Glutamatergic neuron (in vitro differentiated cells): ENCODE data around the gene POLE3. TPM values are rescaled to one million over a fixed set of nuclear protein-coding genes. Genes with fewer than 3 reads are reported as not detected.

Experiments used
- DNase-seq: peaks from one replicate; pipeline ENCODE4 v3.0.0; 2022
- H3K27ac Mint-ChIP-seq: one replicate; pipeline ENCODE4 v1.8.0; 2020; ENCODE audit warnings: mild to moderate bottlenecking, mixed read lengths, inconsistent platforms; ENCODE audit not compliant: unreplicated experiment
- H3K27me3 Mint-ChIP-seq: one replicate; pipeline ENCODE4 v1.8.0; 2020; ENCODE audit warnings: mild to moderate bottlenecking, moderate library complexity, mixed read lengths, inconsistent platforms; ENCODE audit not compliant: unreplicated experiment
- H3K36me3 Mint-ChIP-seq: one replicate; pipeline ENCODE4 v1.8.0; 2020; ENCODE audit warnings: mild to moderate bottlenecking, mixed read lengths, inconsistent platforms; ENCODE audit not compliant: unreplicated experiment
- H3K4me1 Mint-ChIP-seq: one replicate; pipeline ENCODE4 v1.8.0; 2020; ENCODE audit warnings: mild to moderate bottlenecking, low read depth, mixed read lengths, inconsistent platforms; ENCODE audit not compliant: unreplicated experiment
- H3K4me3 Mint-ChIP-seq: one replicate; pipeline ENCODE4 v1.8.0; 2020; ENCODE audit warnings: mild to moderate bottlenecking, mixed read lengths, inconsistent platforms; ENCODE audit not compliant: unreplicated experiment
- H3K9me3 Mint-ChIP-seq: one replicate; pipeline ENCODE4 v1.8.0; 2020; ENCODE audit warnings: mild to moderate bottlenecking, moderate library complexity, mixed read lengths, inconsistent platforms; ENCODE audit not compliant: unreplicated experiment
- CTCF ChIP-seq: fragments of 200-600 bp; sonication (generic); IDR thresholded peaks from one replicate; pipeline ENCODE4 v1.5.0; 2021; ENCODE audit not compliant: partially characterized antibody, unreplicated experiment
- total RNA-seq: library from RNA; stranded (reverse); fragmentation: NEBNext Ultra II Directional; extraction: Animal tissue kit (Norgen Biotek cat#: 25700); gene quantifications from one replicate; pipeline ENCODE4 v1.2.1, GENCODE V29; 2021; ENCODE audit not compliant: unreplicated experiment

The POLE3 gene
- total RNA-seq, 1 donor from 2014 or later = 22.3 TPM

- TF ChIP-seq CTCF = no peak
- Mint-ChIP-seq H3K4me1 (no peaks in the 10 kb centered on the region), H3K27ac (no peak overlapping the region), H3K36me3 (peaks cover 5% of the 10 kb centered on the region), H3K27me3 (peaks cover 6% of the 10 kb centered on the region), H3K9me3 (no peaks in the 10 kb centered on the region), H3K4me3 (no peak overlapping the region)
- no peak for DNase-seq
Measured at GRCh38 chr9:113431191-113431590, 20.7 kb upstream of the POLE3 start.

GRCh38 chr9:113428062-113428615 is 17.7 kb upstream of the POLE3 start:
- no peaks in the 10 kb centered on the region for H3K4me1 Mint-ChIP-seq
- H3K27ac Mint-ChIP-seq = no peak overlapping the region
- DNase-seq = no peak
- peaks cover 5% of the 10 kb centered on the region for H3K36me3 Mint-ChIP-seq
- no peak for TF ChIP-seq CTCF
- H3K27me3 Mint-ChIP-seq = no peaks in the 10 kb centered on the region
- peaks cover 1% of the 10 kb centered on the region for H3K9me3 Mint-ChIP-seq
- no peak overlapping the region for H3K4me3 Mint-ChIP-seq

- H3K36me3 Mint-ChIP-seq = peaks cover 5% of the 10 kb centered on the region
Measured at GRCh38 chr9:113427629-113428028, 17.2 kb upstream of the POLE3 start.

GRCh38 chr9:113426701-113427100 is 16.2 kb upstream of the POLE3 start:
- no peak for DNase-seq

More at GRCh38 chr9:113427629-113428028, 17.2 kb upstream of the POLE3 start:
- Mint-ChIP-seq H3K9me3 (peaks cover 1% of the 10 kb centered on the region), H3K27ac (no peak overlapping the region), H3K27me3 (no peaks in the 10 kb centered on the region), H3K4me3 (no peak overlapping the region), H3K4me1 (no peaks in the 10 kb centered on the region)
- no peak for TF ChIP-seq CTCF
- DNase-seq = no peak

More at GRCh38 chr9:113426701-113427100, 16.2 kb upstream of the POLE3 start:
- Mint-ChIP-seq H3K27ac (no peak overlapping the region), H3K4me3 (no peak overlapping the region), H3K27me3 (no peaks in the 10 kb centered on the region), H3K36me3 (peaks cover 5% of the 10 kb centered on the region), H3K9me3 (peaks cover 1% of the 10 kb centered on the region), H3K4me1 (no peaks in the 10 kb centered on the region)
- TF ChIP-seq CTCF = no peak
